GM12891 (cell line): ENCODE results near the gene EML5.

Experiments used
- PAX5 ChIP-seq: IDR thresholded peaks from 2 replicates; pipeline ENCODE4 v1.6.1; 2011; ENCODE audit warnings: low read length, moderate library complexity, mild to moderate bottlenecking; ENCODE audit not compliant: insufficient read depth, severe bottlenecking
- POLR2A ChIP-seq: IDR thresholded peaks from 2 replicates; pipeline ENCODE4 v1.6.1; 2011; ENCODE audit warnings: low read depth, low read length, control low read depth
- POLR2AphosphoS5 ChIP-seq: IDR thresholded peaks from 2 replicates; pipeline ENCODE4 v1.6.1; 2011; ENCODE audit warnings: low read depth, low read length, control low read depth
- POU2F2 ChIP-seq: IDR thresholded peaks from 2 replicates; pipeline ENCODE4 v1.6.1; 2011; ENCODE audit warnings: low read depth, mild to moderate bottlenecking, control low read depth, low read length, moderate library complexity
- TAF1 ChIP-seq: IDR thresholded peaks from 2 replicates; pipeline ENCODE4 v1.6.1; 2011; ENCODE audit warnings: low read depth, low read length, control low read depth

GRCh38 chr14:88838015-88838414, 45.3 kb upstream of the EML5 start:
- TF ChIP-seq TAF1 (no peak), POLR2A (no peak), POU2F2 (no peak), POLR2AphosphoS5 (no peak), PAX5 (no peak)
